ENCODE measurements around the gene FGFBP3. TPM values are rescaled to one million over a fixed set of nuclear protein-coding genes. Genes with fewer than 3 reads are reported as not detected.

FGFBP3 gene
- total and polyA plus RNA-seq, 2 donors (not counting 3 experiments of a cell fraction or from before 2014, with no cell fraction given): 0.11 to 0.38 TPM

GRCh38 chr10:91953600-91954160 lies 44.4 kb upstream of the FGFBP3 start:
- intact Hi-C loops (cut with micrococcal nuclease) (no loop called here), dilution Hi-C loops (cut with MboI; ENCODE audit: extremely low pct_ligation_motif_present, low sequenced_read_pairs) (no loop called here)
- no peak overlapping the region for H3K4me2 ChIP-seq (ENCODE audit: insufficient read depth, low read length)
- H3K9me1 ChIP-seq (replicated peaks; ENCODE audit: control insufficient read depth, extremely low read depth, insufficient read depth, low read length): no peaks in the 10 kb centered on the region
- no peak for DNase-seq (ENCODE audit: low read depth, low spot score)
- H3K27ac ChIP-seq (ENCODE audit: insufficient read depth, low read depth, low read length): no peak overlapping the region
- no peak for FAIRE-seq
- no peak overlapping the region for H3K9ac ChIP-seq (replicated peaks; ENCODE audit: extremely low read depth, insufficient read depth, low read length)
- H3K4me1 ChIP-seq (ENCODE audit: control insufficient read depth, extremely low read depth, insufficient read depth, low read length): no peaks in the 10 kb centered on the region
- BruUV-seq (replicated peaks): no TSS peak
- no peaks in the 10 kb centered on the region for H4K20me1 ChIP-seq (replicated peaks; ENCODE audit: control insufficient read depth, extremely low read depth, insufficient read depth, low read length)
- no peaks in the 10 kb centered on the region for H3K27me3 ChIP-seq (ENCODE audit: control insufficient read depth in 2 of 2, insufficient read depth in 2 of 2, low read length in 2 of 2)
- no peak overlapping the region for H3K4me3 ChIP-seq (replicated peaks in 1 of 3; ENCODE audit: insufficient read depth in 1 of 3, low read depth in 1 of 3, low read length in 3 of 3)
- no peak overlapping the region for H2AFZ ChIP-seq (ENCODE audit: low read depth, low read length)
- TF ChIP-seq MYC (IDR thresholded peaks at IDR 0.05; ENCODE audit: low read depth, low read length) (no peak), MAX (IDR thresholded peaks at IDR 0.05; ENCODE audit: insufficient read depth, insufficient read length) (no peak), JUN (IDR thresholded peaks at IDR 0.05; ENCODE audit: borderline replicate concordance, insufficient read depth, insufficient read length, low read depth) (no peak), CTCF (IDR thresholded peaks at IDR 0.05; ENCODE audit: extremely low read depth in 1 of 2, insufficient read depth in 1 of 2, low read depth in 1 of 2, low read length in 2 of 2) (no peak), EZH2 (IDR thresholded peaks at IDR 0.05; ENCODE audit: borderline replicate concordance, low read depth, low read length, severe bottlenecking) (no peak)
- no peaks in the 10 kb centered on the region for H3K9me3 ChIP-seq (replicated peaks; ENCODE audit: control insufficient read depth, insufficient read depth, low read length)
- H3K36me3 ChIP-seq (ENCODE audit: control insufficient read depth in 2 of 2, extremely low read depth in 1 of 2, insufficient read depth in 2 of 2, low read length in 2 of 2): peaks cover 0 to 8% of the 10 kb centered on the region in 2 experiments
- CTCF ChIA-PET: no interaction called here
- POLR2A ChIA-PET: no interaction called here
- peaks cover 2% of the 10 kb centered on the region for H3K79me2 ChIP-seq (ENCODE audit: control insufficient read depth, insufficient read depth, low read length)

Data from endothelial cell of umbilical vein (primary cell).